ENCODE measurements around the gene ADAT3. TPM values are rescaled to one million over a fixed set of nuclear protein-coding genes. Genes with fewer than 3 reads are reported as not detected.

Gene ADAT3
- 1.8 TPM for polyA plus RNA-seq (2013, experiment 1 of 2; ENCODE audit: insufficient read length)
- polyA plus RNA-seq (2013, experiment 2 of 2; ENCODE audit: insufficient read length), result 2.3 TPM

DNA sequence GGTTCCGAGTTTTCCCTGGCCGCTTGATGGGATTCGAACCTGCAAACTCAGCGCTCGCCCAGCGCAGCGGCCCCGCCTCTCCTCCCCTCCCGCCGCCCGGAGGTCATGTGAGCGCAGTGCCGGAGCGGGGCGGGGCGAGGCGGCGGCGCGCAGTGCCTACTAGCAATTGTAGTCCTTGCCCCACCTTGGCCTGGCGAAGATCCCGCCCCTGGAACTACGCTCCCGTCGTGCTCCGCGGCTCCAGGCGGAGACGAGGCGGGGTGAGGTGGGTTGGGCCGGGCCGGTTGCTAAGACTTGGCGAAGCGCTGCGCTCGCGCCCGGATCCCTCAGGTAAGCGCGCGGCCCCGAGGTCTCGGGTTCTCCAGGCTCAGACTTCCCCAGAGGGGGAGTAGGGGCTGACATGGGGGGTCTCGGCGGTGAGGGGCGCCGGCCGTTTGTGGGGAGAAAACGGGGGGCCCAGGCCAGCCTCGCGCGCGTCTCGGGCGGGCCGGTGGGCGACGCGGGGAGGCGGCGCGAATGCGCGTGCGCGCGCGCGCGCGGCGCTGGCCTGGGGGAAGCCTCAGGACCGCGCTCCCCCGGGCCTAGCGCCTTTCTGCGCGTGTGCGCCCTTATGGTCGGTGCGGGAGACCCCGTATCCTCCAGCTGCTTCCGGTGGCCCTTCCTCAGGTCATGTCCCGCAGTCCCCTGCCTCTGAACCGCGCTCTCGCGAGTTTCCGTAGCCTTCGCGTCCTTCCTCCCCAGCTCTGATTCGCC is at the start of gene ADAT3, which contains the start of gene SCAMP4:
ADAT3 (plus strand) TSS at position 290 of the 753 bp plus-strand sequence. CDS start 6,649 bp downstream, outside the sequence.
SCAMP4 (plus strand) TSS at position 290 of the 753 bp plus-strand sequence. CDS start 9,621 bp downstream, outside the sequence.
- peak; percentile 99 for DNase-seq

DNA sequence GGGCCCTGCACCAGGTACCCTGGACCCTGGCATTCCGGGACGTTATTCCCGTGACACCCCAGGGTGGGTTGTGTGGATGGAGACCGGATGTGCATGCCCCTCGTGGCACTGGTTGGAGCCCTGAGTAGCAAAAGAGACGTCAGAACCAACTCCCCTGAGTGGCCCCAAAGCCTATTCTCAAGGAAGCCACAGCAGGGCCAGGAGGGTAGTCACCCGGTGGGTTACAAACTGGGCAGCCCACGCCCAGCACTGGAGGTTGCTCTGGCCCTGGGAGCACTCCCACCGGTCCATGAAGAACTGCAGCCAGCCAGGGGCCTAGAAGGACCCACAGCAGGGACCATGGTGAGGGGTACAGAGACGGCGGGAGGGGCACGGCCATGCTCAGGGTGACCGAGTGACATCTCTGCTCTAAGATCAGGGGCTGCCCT is 49.4 kb upstream of the ADAT3 start:
- no peak for DNase-seq

DNA sequence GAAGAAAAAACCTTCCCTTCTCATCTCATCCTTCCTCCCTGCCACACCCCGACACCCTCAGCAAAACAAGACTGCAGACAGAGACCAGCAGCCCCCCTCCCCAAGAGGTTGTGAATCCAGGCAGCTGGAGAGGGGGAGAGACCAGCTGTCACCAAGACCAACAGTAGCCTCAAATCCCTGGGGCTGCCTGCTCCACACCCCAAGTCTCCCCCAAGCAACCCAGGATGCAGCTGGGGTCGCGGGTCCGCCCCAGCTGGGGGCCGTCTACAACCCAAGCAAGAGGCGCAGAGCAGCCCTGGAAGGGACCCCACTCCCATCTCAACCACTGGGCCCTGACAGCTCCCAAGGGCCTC is 48.9 kb upstream of the ADAT3 start:
- DNase-seq, result no peak

GRCh38 chr19:1856698-1857603 is 48.2 kb upstream of the ADAT3 start:
- DNase-seq, result peak; percentile 64

DNA sequence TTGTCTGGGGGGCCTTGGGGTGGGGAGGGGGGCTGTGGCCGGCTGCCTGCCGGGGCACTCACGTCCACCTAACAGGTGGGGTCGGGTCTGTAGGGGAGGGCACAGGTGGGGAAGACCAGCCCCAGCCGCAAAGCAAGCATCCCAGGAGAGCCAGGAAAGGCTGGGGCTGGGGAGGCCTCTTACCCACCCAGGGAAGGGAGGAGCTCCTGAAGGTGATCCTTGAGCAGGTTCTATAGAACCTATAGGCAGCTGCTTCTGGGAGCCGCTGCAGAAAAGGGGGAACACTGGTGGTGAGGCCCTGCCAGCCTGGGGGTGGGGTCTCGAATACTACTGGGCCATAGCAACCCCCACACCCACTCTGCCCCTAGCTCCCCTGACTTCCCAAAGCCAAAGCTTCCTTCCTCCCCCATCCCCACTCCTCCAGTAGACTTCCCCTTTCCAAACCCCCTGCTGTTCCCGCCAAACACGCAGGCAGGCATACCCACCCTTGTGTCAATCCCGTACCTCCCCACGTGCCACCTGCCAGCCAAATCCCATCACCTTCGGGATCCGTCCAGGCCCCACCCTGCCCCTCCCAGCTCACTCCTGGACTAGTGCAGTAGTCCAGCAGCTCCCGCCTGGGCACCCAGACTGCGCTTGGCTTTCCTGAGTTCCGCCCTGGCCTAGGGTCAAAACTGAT is 47.4 kb upstream of the ADAT3 start:
- no peak for DNase-seq

- DNase-seq, result no peak
Observed at GRCh38 chr19:1858412-1859081, 46.7 kb upstream of the ADAT3 start.

DNA sequence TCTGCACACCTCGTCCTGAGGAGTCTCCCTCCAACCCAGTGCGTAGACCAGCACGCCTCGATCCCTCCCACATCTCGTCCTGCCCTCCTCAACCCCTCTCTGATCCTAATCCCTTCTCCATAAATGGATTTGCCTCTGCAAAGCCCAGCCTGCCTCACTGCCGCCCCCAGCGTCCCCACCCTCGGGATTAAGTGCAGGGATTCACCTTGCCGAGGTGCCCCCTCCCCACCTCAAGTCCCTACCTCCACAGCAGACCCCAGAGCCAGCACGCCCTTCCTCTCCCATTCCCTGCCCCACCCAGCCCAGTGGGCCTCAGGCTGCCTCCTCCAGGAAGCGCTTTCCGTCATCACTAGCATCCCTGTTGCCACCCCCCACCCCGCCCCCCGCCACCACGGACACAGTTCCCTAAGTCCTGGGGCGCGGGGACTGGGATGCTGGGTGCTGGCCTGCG is 45.8 kb upstream of the ADAT3 start:
- no peak for DNase-seq

DNA sequence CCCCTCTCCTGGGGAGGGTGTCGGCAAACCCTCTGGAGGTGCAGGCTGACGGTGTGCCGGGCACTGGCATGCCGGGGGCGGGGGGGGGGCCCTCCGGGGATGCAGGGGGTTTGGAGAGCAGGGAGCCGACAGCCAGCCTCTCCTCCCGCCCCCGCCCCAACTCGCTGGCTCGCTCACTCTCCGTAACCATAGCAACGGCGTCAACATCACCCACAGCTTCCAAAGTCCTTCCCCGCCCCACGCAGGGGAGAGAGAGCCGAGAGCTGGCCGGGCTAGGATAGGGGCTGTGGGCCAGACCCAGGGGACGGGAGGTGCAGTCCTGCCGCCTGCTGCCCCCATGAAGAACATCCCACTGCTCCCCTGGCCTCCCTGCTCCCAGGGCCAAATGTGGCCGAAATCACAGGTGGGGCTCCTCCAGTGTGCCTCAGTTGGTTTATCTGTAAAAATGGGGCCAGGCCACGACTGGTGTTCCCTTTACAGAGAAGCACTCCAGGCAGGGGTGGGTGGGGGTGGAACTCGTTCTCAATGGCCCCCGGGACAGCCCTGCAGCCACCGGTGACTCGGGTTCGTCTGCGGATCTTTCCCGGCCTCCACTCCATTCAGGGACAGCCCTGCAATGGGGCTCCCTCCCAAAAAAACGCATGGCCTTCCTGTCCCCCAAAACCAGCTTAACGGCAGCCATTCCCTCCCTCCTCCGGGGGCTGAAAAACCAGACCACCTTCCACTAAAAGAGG is 45.0 kb upstream of the ADAT3 start:
- peak; percentile 75 for DNase-seq

GRCh38 chr19:1860821-1861598 is 44.2 kb upstream of the ADAT3 start:
- no peak for DNase-seq

DNA sequence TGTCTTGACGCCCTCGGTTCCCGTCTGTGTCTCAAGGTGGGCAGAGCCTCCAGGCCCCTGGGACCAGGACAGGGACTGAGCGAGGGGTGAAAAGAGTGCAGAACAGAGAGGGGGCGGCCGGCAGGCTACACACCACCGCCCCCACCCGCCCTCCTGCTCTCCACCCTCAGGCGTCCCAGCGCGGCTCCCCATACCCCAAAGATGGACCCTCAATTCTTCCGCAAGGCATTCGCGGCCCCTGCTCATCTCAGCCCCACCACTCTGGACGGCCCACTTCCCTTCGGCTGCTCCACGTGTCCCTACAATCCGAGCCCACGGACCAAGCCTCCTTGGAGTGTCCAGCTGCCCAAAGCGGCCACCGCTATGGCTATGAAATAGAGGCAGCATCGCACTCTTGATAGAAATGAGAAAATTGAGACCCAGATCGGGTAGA is 43.6 kb upstream of the ADAT3 start:
- DNase-seq, result no peak

DNA sequence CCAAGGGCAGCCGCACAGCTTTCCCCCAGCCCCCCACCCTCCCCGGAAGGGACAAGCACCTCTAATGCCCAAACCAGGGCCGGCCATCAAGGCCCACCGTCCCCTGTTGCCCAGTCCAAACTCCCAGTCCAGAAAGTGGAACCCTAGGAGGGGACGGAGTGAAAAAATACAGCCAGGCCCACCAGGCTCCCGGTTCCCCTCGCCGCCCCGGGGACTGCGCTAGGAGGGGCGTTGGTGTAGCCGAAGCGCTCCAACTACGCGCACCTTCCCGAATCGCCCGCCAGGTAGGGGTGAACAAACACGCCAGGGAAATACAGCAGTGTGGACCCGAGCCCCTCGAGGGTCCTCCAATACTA is 43.2 kb upstream of the ADAT3 start:
- no peak for DNase-seq

DNA sequence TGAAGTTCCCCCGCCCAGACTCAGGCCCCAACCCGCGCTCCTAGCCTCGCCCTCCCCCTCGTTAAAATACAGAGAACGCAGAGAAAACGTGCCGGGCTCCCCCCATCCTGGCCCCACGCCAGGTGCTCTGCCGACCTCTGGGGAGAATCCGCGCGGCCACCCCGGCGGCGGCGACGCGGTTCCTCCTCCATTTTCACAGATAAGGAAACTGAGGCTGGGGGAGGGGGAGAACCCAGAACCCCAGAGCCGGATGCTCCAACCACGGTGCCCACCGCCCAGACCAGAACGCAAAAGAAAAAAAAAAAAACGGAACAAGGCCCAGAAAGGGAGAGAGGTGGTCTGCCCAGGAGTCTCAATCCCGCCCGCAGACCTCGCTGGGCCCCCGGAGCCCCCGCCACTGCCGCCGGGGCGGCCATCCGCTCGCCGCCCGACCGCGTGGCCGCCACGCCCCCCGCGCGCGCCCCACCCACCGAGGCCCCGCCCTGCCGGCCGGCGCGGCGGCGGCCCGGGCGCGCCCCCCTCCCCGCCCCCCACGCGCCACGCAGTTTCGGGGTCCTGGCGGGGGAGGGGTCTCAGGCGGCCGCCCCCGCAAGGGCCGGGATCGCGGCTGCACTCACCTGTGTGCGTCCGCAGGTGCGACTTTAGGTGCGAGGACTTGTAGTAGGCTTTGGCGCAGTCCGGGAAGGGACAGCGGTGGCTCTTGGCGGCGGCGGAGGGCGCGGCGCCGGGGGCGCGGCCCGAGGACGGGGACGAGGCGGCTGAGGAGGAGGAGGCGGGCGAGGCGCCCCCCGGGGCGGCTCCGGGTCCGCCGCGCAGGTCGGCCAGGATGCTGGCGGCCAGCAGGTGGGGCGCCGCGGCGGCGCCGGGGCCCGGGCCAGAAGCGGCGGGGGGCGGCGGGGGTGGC is 42.5 kb upstream of the ADAT3 start:
- no peak for DNase-seq

GRCh38 chr19:1863328-1863637 is 41.9 kb upstream of the ADAT3 start, which contains the start of gene KLF16:
Gene KLF16 (minus strand): TSS chr19:1863579. CDS start chr19:1863497, 82 bp downstream.
- DNase-seq, result no peak

- DNase-seq, result peak; percentile 96
Observed at GRCh38 chr19:1863638-1864479, 41.3 kb upstream of the ADAT3 start.

GRCh38 chr19:1864480-1865171 is 40.6 kb upstream of the ADAT3 start:
- DNase-seq, result peak; percentile 53

GRCh38 chr19:1865172-1866010 is 39.8 kb upstream of the ADAT3 start:
- DNase-seq, result no peak
